Ishikawa (cell line): ENCODE results near the gene SLC25A34.

Source experiments
- CEBPB ChIP-seq: IDR thresholded peaks from 2 replicates; pipeline ENCODE4 v1.6.1; 2012
- CREB1 ChIP-seq: IDR thresholded peaks from 2 replicates; pipeline ENCODE4 v1.6.1; 2012; ENCODE audit warnings: low read depth
- EGR1 ChIP-seq: IDR thresholded peaks from 2 replicates; pipeline ENCODE4 v1.6.1; 2012
- EP300 ChIP-seq: IDR thresholded peaks from 2 replicates; pipeline ENCODE4 v1.6.1; 2012; ENCODE audit warnings: borderline replicate concordance
- FOXM1 ChIP-seq: IDR thresholded peaks from 2 replicates; pipeline ENCODE4 v1.6.1; 2012; ENCODE audit warnings: low read depth, borderline replicate concordance
- NFIC ChIP-seq: IDR thresholded peaks from 2 replicates; pipeline ENCODE4 v1.6.1; 2012
- RAD21 ChIP-seq: IDR thresholded peaks from 2 replicates; pipeline ENCODE4 v1.6.1; 2012; ENCODE audit warnings: low read depth
- TAF1 ChIP-seq: IDR thresholded peaks from 2 replicates; pipeline ENCODE4 v1.6.1; 2012; ENCODE audit warnings: low read depth, mild to moderate bottlenecking
- TCF12 ChIP-seq: IDR thresholded peaks from 2 replicates; pipeline ENCODE4 v1.6.1; 2012; ENCODE audit warnings: low read depth
- TEAD4 ChIP-seq: IDR thresholded peaks from 2 replicates; pipeline ENCODE4 v1.6.1; 2012
- YY1 ChIP-seq: IDR thresholded peaks from 2 replicates; pipeline ENCODE4 v1.6.1; 2012; ENCODE audit warnings: low read depth
- ZBTB7A ChIP-seq: IDR thresholded peaks from 2 replicates; pipeline ENCODE4 v1.6.1; 2012; ENCODE audit warnings: low read depth
- TF ChIP-seq, protein P1 (sequence below): IDR thresholded peaks from 2 replicates; pipeline ENCODE4 v1.6.1; 2012; ENCODE audit warnings: low read depth, mild to moderate bottlenecking
- TF ChIP-seq, protein P2 (sequence below): IDR thresholded peaks from 2 replicates; pipeline ENCODE4 v1.6.1; 2012
- TF ChIP-seq, protein P3 (sequence below): IDR thresholded peaks from 2 replicates; pipeline ENCODE4 v1.6.1; 2012

SLC25A34 gene

DNA sequence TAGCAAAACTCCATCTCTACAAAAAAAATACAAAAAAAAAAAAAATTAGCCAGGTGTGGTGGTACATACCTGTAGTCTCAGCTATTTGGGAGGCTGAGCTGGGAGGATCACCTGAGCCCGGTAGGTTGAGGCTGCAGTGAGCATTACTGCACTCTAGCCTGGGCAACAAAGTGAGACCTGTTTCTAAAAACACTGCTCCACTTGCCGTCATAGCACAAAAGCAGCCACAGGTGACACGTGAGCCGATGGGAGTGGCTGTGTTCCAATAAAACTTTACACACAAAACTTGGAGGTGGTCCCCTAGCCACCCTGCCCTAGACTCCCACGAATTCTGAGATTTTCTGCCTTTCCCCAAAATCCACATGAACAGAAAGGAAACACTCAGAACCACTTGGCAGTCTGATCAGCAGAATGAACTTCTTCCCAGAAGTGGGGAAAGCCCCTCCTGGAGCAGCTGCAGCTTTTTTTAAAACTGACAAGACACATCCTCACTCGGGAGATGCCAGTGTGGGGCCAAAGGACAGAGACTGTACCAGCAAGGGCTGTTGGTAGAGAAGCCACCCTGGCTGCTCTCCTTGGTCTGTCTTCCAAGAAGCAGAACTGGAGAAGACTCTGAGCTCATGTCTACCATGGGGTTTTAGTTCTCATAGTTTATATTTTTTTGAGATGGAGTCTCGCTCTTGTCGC, 28.7 kb upstream of the SLC25A34 start:
- TF ChIP-seq TEAD4 (no peak), EP300 (no peak), EGR1 (no peak), TAF1 (no peak), YY1 (no peak), RAD21 (no peak), CREB1 (no peak), NFIC (no peak), TCF12 (no peak), ZBTB7A (no peak), CEBPB (no peak), FOXM1 (no peak)
- TF ChIP-seq, protein P1, sequence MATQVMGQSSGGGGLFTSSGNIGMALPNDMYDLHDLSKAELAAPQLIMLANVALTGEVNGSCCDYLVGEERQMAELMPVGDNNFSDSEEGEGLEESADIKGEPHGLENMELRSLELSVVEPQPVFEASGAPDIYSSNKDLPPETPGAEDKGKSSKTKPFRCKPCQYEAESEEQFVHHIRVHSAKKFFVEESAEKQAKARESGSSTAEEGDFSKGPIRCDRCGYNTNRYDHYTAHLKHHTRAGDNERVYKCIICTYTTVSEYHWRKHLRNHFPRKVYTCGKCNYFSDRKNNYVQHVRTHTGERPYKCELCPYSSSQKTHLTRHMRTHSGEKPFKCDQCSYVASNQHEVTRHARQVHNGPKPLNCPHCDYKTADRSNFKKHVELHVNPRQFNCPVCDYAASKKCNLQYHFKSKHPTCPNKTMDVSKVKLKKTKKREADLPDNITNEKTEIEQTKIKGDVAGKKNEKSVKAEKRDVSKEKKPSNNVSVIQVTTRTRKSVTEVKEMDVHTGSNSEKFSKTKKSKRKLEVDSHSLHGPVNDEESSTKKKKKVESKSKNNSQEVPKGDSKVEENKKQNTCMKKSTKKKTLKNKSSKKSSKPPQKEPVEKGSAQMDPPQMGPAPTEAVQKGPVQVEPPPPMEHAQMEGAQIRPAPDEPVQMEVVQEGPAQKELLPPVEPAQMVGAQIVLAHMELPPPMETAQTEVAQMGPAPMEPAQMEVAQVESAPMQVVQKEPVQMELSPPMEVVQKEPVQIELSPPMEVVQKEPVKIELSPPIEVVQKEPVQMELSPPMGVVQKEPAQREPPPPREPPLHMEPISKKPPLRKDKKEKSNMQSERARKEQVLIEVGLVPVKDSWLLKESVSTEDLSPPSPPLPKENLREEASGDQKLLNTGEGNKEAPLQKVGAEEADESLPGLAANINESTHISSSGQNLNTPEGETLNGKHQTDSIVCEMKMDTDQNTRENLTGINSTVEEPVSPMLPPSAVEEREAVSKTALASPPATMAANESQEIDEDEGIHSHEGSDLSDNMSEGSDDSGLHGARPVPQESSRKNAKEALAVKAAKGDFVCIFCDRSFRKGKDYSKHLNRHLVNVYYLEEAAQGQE: no peak
- TF ChIP-seq, protein P2, sequence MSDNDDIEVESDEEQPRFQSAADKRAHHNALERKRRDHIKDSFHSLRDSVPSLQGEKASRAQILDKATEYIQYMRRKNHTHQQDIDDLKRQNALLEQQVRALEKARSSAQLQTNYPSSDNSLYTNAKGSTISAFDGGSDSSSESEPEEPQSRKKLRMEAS: no peak
- TF ChIP-seq, protein P3, sequence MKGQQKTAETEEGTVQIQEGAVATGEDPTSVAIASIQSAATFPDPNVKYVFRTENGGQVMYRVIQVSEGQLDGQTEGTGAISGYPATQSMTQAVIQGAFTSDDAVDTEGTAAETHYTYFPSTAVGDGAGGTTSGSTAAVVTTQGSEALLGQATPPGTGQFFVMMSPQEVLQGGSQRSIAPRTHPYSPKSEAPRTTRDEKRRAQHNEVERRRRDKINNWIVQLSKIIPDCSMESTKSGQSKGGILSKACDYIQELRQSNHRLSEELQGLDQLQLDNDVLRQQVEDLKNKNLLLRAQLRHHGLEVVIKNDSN: no peak

DNA sequence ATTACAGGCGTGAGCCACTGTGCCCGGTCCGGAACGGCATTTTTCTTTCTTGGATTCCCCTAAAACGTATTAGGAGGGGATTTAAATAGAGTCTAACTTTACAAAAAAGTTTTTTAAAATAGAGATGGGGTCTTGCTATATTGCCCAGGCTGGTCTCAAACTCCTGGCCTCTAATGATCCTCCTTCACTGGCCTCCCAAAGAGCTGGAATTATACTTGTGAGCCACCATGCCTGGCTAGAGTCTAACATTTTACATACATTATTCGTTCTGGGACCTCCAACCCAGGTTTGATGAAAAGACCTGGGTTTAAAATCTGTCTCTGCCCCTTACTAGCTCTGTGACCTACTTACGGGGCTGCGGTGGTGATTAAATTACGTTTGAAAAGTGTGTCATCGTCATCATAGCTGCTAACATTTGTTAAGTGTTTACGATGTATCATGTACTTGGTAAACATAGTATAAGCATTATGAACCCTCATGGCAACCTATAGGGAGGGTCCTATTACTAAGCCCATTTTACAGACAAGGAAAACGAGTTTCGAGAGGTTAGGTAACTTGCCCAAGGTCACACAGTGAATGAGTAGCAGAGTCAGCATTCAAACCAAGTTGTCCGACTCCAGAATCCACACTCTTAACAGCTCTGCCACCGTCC, 27.4 kb upstream of the SLC25A34 start:
- TF ChIP-seq, protein P3: no peak
- no peak for TF ChIP-seq NFIC
- no peak for TF ChIP-seq ZBTB7A
- TF ChIP-seq TAF1: no peak
- no peak for TF ChIP-seq TCF12
- no peak for TF ChIP-seq CEBPB
- TF ChIP-seq, protein P2: no peak
- no peak for TF ChIP-seq RAD21
- TF ChIP-seq YY1: no peak
- no peak for TF ChIP-seq EGR1
- TF ChIP-seq TEAD4: no peak
- TF ChIP-seq CREB1: no peak
- TF ChIP-seq EP300: no peak
- TF ChIP-seq, protein P1: no peak
- TF ChIP-seq FOXM1: no peak

DNA sequence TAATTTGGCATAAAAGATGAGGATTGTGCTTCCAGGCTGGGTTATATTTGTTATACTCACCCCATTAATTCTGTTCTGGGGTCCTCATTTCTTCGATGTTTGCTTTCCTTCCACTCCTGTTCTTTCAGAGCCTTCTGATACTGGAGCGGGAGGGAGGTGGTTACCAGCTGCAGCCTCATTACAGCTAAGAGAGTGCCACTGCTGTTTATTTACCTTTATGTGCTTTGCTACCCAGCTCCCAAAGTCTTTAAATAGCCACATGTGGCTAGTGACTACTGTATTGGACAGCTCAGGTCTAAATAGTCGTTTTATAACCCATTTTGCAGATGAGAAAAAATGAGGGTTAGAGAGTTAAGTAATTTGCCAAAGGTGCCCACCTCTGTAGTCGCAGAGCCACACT, 26.8 kb upstream of the SLC25A34 start:
- no peak for TF ChIP-seq TCF12
- no peak for TF ChIP-seq CREB1
- TF ChIP-seq, protein P3: no peak

DNA sequence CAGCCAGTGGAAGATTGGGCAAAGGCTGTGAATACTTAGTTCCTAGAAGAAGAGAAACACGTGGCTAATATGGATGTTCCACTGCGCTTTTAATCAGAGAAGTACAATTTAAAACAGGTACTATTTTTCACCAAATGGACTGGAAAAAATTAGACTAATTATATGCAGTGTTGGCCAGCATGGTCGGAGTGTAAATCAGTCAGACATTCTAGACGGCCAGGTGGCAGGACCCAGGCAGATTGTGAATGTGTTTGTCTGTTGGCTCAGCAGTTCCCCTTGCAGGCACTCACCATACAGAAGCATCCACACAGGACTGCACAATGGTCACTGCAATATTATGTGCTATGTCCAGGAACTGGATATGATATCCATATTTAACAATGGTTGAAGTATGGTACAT, 23.9 kb upstream of the SLC25A34 start:
- no peak for TF ChIP-seq TCF12

DNA sequence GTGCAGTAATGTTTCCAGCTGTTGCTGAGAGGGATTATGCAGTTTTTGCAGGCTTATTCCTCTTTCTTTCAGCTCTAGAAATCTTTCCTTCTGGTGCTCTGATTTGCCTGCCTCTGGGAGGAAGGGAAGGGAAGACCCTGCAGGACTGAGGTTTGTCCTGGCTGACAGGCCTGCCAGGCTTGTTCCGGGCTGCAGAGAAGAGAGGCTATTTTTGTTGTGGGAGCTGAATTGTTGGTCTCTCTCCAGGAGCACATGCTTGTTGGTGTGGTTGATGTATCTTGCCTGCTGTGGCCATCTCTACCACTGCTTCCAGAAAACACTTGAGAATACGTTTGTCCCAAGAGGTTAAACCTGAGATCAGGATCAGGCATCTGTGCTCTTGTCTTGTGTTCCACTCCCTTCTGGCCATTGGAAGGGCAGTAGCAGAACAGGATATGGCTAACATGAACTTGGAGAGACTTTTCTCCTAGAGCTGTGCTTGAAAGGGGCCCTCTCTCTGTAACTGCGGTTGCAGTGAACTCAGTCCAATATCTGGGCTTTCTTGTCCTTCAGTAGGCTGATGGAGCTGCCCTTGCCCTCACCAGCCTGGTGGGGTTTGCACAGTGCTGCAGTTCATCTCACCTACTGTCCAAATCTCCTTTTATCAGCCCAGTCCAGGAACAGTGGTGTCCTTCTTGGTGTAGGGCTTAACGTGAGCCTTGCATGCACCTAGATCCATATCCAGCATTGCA, 21.5 kb upstream of the SLC25A34 start:
- TF ChIP-seq NFIC: no peak
- TF ChIP-seq TAF1: no peak
